GM12878 (cell line): ENCODE data around the gene PHC3. TPM values are rescaled to one million over a fixed set of nuclear protein-coding genes. Genes with fewer than 3 reads are reported as not detected.
A peak's percentile ranks its signal among the peaks of the same experiment; 100 is the strongest.

ENCODE experiments used
- ATAC-seq: fragments of 200-7000 bp; cut with Tn5 transposase; 3 replicates; pipeline ENCODE4 v1.9.1; 2020; ENCODE audit warnings: mild to moderate bottlenecking, moderate library complexity
- BruUV-seq: library from RNA; stranded (reverse); fragments of 400-500 nt; replicated peaks from 2 replicates; lab custom pipeline; 2021; lab: Mats Ljungman, UMichigan
- CTCF ChIA-PET: fragments of 300-600 bp; sonication (Branson Sonifier 250); formaldehyde crosslinking; extraction: SDS; loops from one replicate; lab custom pipeline; 2021; ENCODE audit warnings: inconsistent platforms; lab: Yijun Ruan, JAX
- POLR2A ChIA-PET: fragments of 350-600 bp; formaldehyde crosslinking; extraction: SDS; loops from one replicate; lab custom pipeline; 2021; ENCODE audit warnings: inconsistent platforms; lab: Charles Lee
- RAD21 ChIA-PET: fragments of 300-600 bp; sonication (Branson Sonifier 250); formaldehyde crosslinking; loops from one replicate; lab custom pipeline; 2023; ENCODE audit warnings: antibody characterized with exemption; ENCODE audit not compliant: unreplicated experiment; lab: Charles Lee
- SMC1A ChIA-PET: fragments of 300-600 bp; sonication (Branson Sonifier 250); formaldehyde crosslinking; loops from one replicate; lab custom pipeline; 2023; ENCODE audit not compliant: unreplicated experiment, uncharacterized antibody; lab: Charles Lee
- DNase-seq: peaks from one replicate; pipeline ENCODE4 v3.0.0-alpha.2; 2011; ENCODE audit warnings: low read depth, low spot score
- FAIRE-seq: peaks from 3 replicates; lab custom pipeline; 2011; peaks lifted over from hg19 to GRCh38; lab: Jason Lieb, UNC
- H2AFZ ChIP-seq: 2 replicates; pipeline ENCODE4 v1.6.0; 2011; ENCODE audit warnings: low read depth, low read length, control low read depth; ENCODE audit not compliant: control insufficient read depth
- H3K27ac ChIP-seq: 2 replicates; pipeline ENCODE4 v1.5.1; 2011; ENCODE audit warnings: control low read depth; ENCODE audit not compliant: control insufficient read depth, insufficient read depth
- H3K27me3 ChIP-seq, 2 experiments: replicated peaks in 1 of 2; 2 replicates each; pipeline versions ENCODE4 v1.6.0 to v1.6.1; 2011; ENCODE audit warnings: low read length in 1 of 2; ENCODE audit not compliant: control insufficient read depth in 2 of 2, insufficient read depth in 2 of 2
- H3K36me3 ChIP-seq, 2 experiments: 2 replicates each; pipeline ENCODE4 v1.5.1; 2011; ENCODE audit warnings: low read length in 1 of 2; ENCODE audit not compliant: control insufficient read depth in 2 of 2, insufficient read depth in 2 of 2
- H3K4me1 ChIP-seq: 2 replicates; pipeline ENCODE4 v1.6.1; 2011; ENCODE audit warnings: mild to moderate bottlenecking, low read length, moderate library complexity, mixed read lengths; ENCODE audit not compliant: control insufficient read depth, insufficient read depth
- H3K4me2 ChIP-seq: 2 replicates; pipeline ENCODE4 v1.6.0; 2011; ENCODE audit warnings: control low read depth; ENCODE audit not compliant: control insufficient read depth, insufficient read depth
- H3K4me3 ChIP-seq: fragments of 200-600 bp; sonication (generic); 2 replicates; pipeline ENCODE4 v1.5.1; 2016
- H3K79me2 ChIP-seq: 2 replicates; pipeline ENCODE4 v1.6.0; 2011; ENCODE audit warnings: low read length; ENCODE audit not compliant: control insufficient read depth, insufficient read depth
- H3K9ac ChIP-seq: 2 replicates; pipeline ENCODE4 v1.8.0; 2011; ENCODE audit warnings: low read length, control low read depth, mixed read lengths; ENCODE audit not compliant: control insufficient read depth, insufficient read depth
- H3K9me3 ChIP-seq: replicated peaks from 3 replicates; pipeline ENCODE4 v1.5.1; 2011; ENCODE audit warnings: mild to moderate bottlenecking, low read length; ENCODE audit not compliant: control insufficient read depth, insufficient read depth
- H4K20me1 ChIP-seq: 2 replicates; pipeline ENCODE4 v1.6.0; 2011; ENCODE audit not compliant: control insufficient read depth, insufficient read depth
- ATF7 ChIP-seq: fragments of 450-650 bp; IDR thresholded peaks from 2 replicates; pipeline ENCODE4 v1.6.1; 2016; ENCODE audit warnings: low read depth, mild to moderate bottlenecking
- EED ChIP-seq: sonication (generic); IDR thresholded peaks from 2 replicates; pipeline ENCODE4 v1.6.1; 2016; ENCODE audit warnings: antibody characterized with exemption, low read depth
- FOS ChIP-seq: IDR thresholded peaks from 3 replicates; pipeline ENCODE4 v1.6.1; 2011; ENCODE audit warnings: borderline replicate concordance; ENCODE audit not compliant: insufficient read length; ENCODE audit errors: extremely low read depth
- KAT2A ChIP-seq: conservative IDR thresholded peaks from 2 replicates; pipeline ENCODE4 v1.6.1; 2011; ENCODE audit warnings: low read depth, low read length; ENCODE audit not compliant: control insufficient read depth
- NR2C2 ChIP-seq: IDR thresholded peaks from 2 replicates; pipeline ENCODE4 v1.6.1; 2011; ENCODE audit warnings: borderline replicate concordance, low read depth; ENCODE audit not compliant: control insufficient read depth, insufficient read length
- SMAD5 ChIP-seq: IDR thresholded peaks from 2 replicates; pipeline ENCODE4 v1.6.1; 2016; ENCODE audit warnings: antibody characterized with exemption, low read depth
- SUZ12 ChIP-seq: fragments of 200-600 bp; sonication (generic); IDR thresholded peaks from one replicate; pipeline ENCODE4 v1.6.1; 2018; ENCODE audit warnings: antibody characterized with exemption, mild to moderate bottlenecking; ENCODE audit not compliant: unreplicated experiment
- ZNF207 ChIP-seq: fragments of 450-650 bp; IDR thresholded peaks from 2 replicates; pipeline ENCODE4 v1.6.1; 2014; ENCODE audit warnings: antibody characterized with exemption, mild to moderate bottlenecking, borderline replicate concordance
- WGBS: methylation state at CpG from one replicate; pipeline ENCODE4 v1.1.6; 2016; ENCODE audit warnings: low lambda C conversion rate; ENCODE audit not compliant: insufficient replicate concordance, insufficient coverage; ENCODE audit errors: missing lambda C conversion rate; 5-methylcytosine and 5-hydroxymethylcytosine counted together
- in situ Hi-C: fragments of 300-500 bp; cut with MboI; formaldehyde crosslinking; loops from 9 replicates; pipeline ENCODE4 v1.14.3; 2018; ENCODE audit warnings: mixed read lengths
- intact Hi-C: fragments of 100-400 bp; cut with micrococcal nuclease; formaldehyde crosslinking; loops from one replicate; pipeline ENCODE4 v1.14.2; 2022; ENCODE audit not compliant: unreplicated experiment
- polyA plus RNA-seq, 11 experiments: library from polyadenylated mRNA; depleted of rRNA in 4 of 11; unstranded in 6 of 11; stranded (reverse) in 5 of 11; fragments of >200 nt; fragmentation: Nextera tagmentation in 4 of 11; fragmentation: Illumina TruSeq in 1 of 11; extraction: Ambion mirVana in 4 of 11; extraction: Trizol in 1 of 11; gene quantifications; 1 replicate in 1 of 11; 2 replicates in 10 of 11; pipeline versions ENCODE4 v1.2.1 to v1.2.3, GENCODE V29; 2011 to 2016; ENCODE audit warnings: inconsistent platforms in 2 of 11, missing spikeins in 2 of 11, low read depth in 1 of 11
- total RNA-seq, 4 experiments: library from RNA; depleted of rRNA in 3 of 4; stranded (reverse); fragments of >200 nt in 3 of 4; fragmentation: Illumina TruSeq in 1 of 4; extraction: Trizol in 1 of 4; gene quantifications; 2 replicates each; pipeline versions ENCODE4 v1.2.1 to v1.2.3, GENCODE V29; 2013 to 2021
- TF ChIP-seq, protein P1 (sequence below): IDR thresholded peaks from 2 replicates; pipeline ENCODE4 v1.6.1; 2011; ENCODE audit warnings: low read depth, mild to moderate bottlenecking, low read length, moderate library complexity, borderline replicate concordance; ENCODE audit errors: extremely low read depth
- TF ChIP-seq, protein P2 (sequence below): fragments of 150-350 bp; IDR thresholded peaks from 2 replicates; pipeline ENCODE4 v1.6.1; 2014; ENCODE audit warnings: mild to moderate bottlenecking, low read depth, low read length

Gene PHC3
- total and polyA plus RNA-seq, 10 of the 15 experiments (the other 5 are each of a cell fraction or from before 2014, with no cell fraction given) = 3.3 to 62.3 (median 22.1) TPM

DNA sequence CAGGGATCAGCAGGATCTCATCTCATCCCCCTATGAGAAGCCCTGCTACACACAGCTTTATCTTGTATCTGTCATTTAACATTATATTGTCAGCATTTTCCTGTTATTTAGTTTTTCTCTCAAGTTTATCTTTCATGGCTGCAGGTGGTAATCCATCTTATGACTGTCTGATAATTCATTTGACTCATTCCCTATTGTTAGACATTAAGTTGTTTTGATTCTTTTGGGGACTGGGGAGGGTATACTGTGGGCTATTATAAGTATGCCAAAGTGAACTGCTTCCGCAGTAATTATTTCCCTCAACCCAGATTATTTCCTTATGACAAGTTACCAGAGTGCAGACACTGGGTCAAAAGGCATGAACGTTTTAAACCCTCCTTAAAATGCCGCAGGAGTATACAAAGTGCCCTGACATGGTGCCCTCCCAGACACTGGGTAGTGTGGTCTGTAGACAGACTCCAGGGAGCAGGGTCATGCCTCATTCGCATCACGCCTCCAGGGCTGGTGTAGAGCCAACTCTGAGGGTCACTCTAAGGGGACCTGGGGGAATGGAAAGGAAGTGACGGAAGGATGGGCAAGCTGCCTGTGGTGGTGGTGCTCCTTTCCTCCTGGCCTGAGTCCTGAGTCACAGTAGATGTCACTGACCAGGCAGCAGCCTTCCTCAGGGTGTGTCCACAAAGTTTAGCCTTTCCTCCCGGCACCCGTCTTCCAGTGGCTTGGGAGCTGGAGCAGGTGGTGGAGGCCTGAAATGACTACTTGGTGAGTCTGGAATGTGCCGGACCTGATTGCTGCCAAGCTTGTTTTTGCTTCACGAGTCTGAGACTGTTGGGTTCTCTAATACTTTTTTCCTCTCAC lies 132.2 kb downstream of the PHC3 start (continued):
- TF ChIP-seq, protein P1, sequence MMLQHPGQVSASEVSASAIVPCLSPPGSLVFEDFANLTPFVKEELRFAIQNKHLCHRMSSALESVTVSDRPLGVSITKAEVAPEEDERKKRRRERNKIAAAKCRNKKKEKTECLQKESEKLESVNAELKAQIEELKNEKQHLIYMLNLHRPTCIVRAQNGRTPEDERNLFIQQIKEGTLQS = no peak
- no peak for TF ChIP-seq KAT2A
- no peak for TF ChIP-seq FOS

DNA sequence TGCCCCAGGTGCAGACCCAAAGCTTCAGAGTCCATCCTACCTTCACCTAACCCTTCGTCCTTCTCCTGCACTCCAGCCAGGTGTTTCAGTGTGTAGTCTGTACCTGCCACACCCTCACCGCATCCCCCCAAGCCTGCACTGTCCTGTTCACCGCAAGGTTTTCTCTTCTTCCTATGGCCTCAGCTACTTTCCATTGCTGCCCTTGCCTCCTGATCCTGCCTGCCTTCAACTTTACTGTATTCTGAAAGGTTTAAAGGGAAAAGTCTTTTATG lies 134.5 kb downstream of the PHC3 start:
- peaks cover 37% of the 10 kb centered on the region for H3K4me1 ChIP-seq
- POLR2A ChIA-PET = interaction anchor here (0.7 kb wide), 2 partner anchors 206 to 464 kb away, joined by 3 to 5 read pairs; no protein-coding TSS in a partner anchor
- H3K9me3 ChIP-seq = peaks cover under 1% of the 10 kb centered on the region; the same call in 2 of the 3 replicates
- no peak overlapping the region for H3K4me3 ChIP-seq
- no TSS peak for BruUV-seq
- no peak for ATAC-seq
- 82% methylated on average over 3 of the region's 3 CpGs for WGBS
- CTCF ChIA-PET = no interaction called here
- TF ChIP-seq, protein P2, sequence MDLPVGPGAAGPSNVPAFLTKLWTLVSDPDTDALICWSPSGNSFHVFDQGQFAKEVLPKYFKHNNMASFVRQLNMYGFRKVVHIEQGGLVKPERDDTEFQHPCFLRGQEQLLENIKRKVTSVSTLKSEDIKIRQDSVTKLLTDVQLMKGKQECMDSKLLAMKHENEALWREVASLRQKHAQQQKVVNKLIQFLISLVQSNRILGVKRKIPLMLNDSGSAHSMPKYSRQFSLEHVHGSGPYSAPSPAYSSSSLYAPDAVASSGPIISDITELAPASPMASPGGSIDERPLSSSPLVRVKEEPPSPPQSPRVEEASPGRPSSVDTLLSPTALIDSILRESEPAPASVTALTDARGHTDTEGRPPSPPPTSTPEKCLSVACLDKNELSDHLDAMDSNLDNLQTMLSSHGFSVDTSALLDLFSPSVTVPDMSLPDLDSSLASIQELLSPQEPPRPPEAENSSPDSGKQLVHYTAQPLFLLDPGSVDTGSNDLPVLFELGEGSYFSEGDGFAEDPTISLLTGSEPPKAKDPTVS = no peak
- no peak for TF ChIP-seq EED
- no peak for TF ChIP-seq NR2C2
- no peak for TF ChIP-seq SMAD5
- no peak for TF ChIP-seq SUZ12
- no peak for TF ChIP-seq ATF7
- no peak for TF ChIP-seq ZNF207
- TF ChIP-seq, all 136 proteins: peak for 0
- ChIA-PET RAD21 (no interaction called here), SMC1A (no interaction called here)
- Histone ChIP-seq H3K27me3 (peaks cover 0 to 4% of the 10 kb centered on the region in 2 experiments; a peak in 2 of 4 replicates), H4K20me1 (no peaks in the 10 kb centered on the region), H3K4me2 (peak overlapping the region; percentile 61; the same call in 1 of the 2 replicates), H3K79me2 (peaks cover 68% of the 10 kb centered on the region), H2AFZ (no peak overlapping the region), H3K27ac (peak overlapping the region; percentile 95; the same call in 1 of the 2 replicates), H3K9ac (no peak overlapping the region), H3K36me3 (peaks cover 0 to 26% of the 10 kb centered on the region in 2 experiments; a peak in 1 of 4 replicates)
- in situ Hi-C loops = loop anchor here (25.0 kb wide), 1 partner anchor 910 kb away; no protein-coding TSS in a partner anchor
- intact Hi-C loops = no loop called here
- FAIRE-seq = no peak
- DNase-seq = no peak
